ENCODE measurements around the gene GH2. TPM values are rescaled to one million over a fixed set of nuclear protein-coding genes. Genes with fewer than 3 reads are reported as not detected.

Gene GH2
- total and polyA plus RNA-seq, 2 experiments from 2014 or later = 0.59 to 2.3 TPM

- TF ChIP-seq ZNF331 (CRISPR knock-in tag; IDR thresholded peaks at IDR 0.05; ENCODE audit: low read depth) = no peak
- no peak for TF ChIP-seq POLR2AphosphoS5 (IDR thresholded peaks at IDR 0.05; ENCODE audit: low read depth)
- no peak for TF ChIP-seq CTCF (conservative IDR thresholded peaks at IDR 0.05; ENCODE audit: low read depth in 2 of 2)
- TF ChIP-seq ETS1 (IDR thresholded peaks at IDR 0.05) = no peak
- TF ChIP-seq STAT1 (IDR thresholded peaks at IDR 0.05; ENCODE audit: unreplicated experiment) = no peak
- no peak for TF ChIP-seq REST (IDR thresholded peaks at IDR 0.05; ENCODE audit: unreplicated experiment)
- no peak for TF ChIP-seq ZNF114 (CRISPR knock-in tag; IDR thresholded peaks at IDR 0.05)
- TF ChIP-seq ZNF462 (CRISPR knock-in tag; IDR thresholded peaks at IDR 0.05) = no peak
- no peak for TF ChIP-seq EZH2phosphoT487 (IDR thresholded peaks at IDR 0.05; ENCODE audit: unreplicated experiment)
- TF ChIP-seq CREB1 (CRISPR knock-in tag; IDR thresholded peaks at IDR 0.05; ENCODE audit: low read depth) = no peak
- TF ChIP-seq NANOG (IDR thresholded peaks at IDR 0.05; ENCODE audit: borderline replicate concordance) = no peak
- no peak for TF ChIP-seq EZH2 (IDR thresholded peaks at IDR 0.05; ENCODE audit: low read depth, unreplicated experiment)
- no peak for TF ChIP-seq JUNB (IDR thresholded peaks at IDR 0.05; ENCODE audit: unreplicated experiment)
- H3K36me3 Mint-ChIP-seq (ENCODE audit: low read depth) = no peaks in the 10 kb centered on the region
- Histone ChIP-seq H3K9me2 (ENCODE audit: insufficient read depth) (no peaks in the 10 kb centered on the region), H3K79me2 (replicated peaks; ENCODE audit: insufficient read depth) (no peaks in the 10 kb centered on the region), H3K27ac (ENCODE audit: low read depth) (no peak overlapping the region), H3K4me1 (ENCODE audit: insufficient read depth) (0 out of 2 replicates have a peak, but pooled peaks cover 5% of the 10 kb centered on the region), H3K36me3 (ENCODE audit: insufficient read depth) (no peaks in the 10 kb centered on the region), H3F3A (replicated peaks; ENCODE audit: low read depth) (no peaks in the 10 kb centered on the region), H3K27me3 (ENCODE audit: insufficient read depth) (no peaks in the 10 kb centered on the region), H3K4me2 (no peak overlapping the region), H3K4me3 (no peak overlapping the region), H4K20me1 (replicated peaks; ENCODE audit: insufficient read depth) (no peaks in the 10 kb centered on the region), H2AFZ (no peak overlapping the region)
- ATAC-seq = no peak
- peaks cover 9% of the 10 kb centered on the region for H3K27me3 Mint-ChIP-seq (ENCODE audit: insufficient read depth, low read depth, poor library complexity)
- H3K4me1 Mint-ChIP-seq = peaks cover 6% of the 10 kb centered on the region
- H3K27ac Mint-ChIP-seq = no peak overlapping the region
- H3K9me3 Mint-ChIP-seq = no peaks in the 10 kb centered on the region
- no peak for DNase-seq (ENCODE audit: low spot score)
- H3K4me3 Mint-ChIP-seq = no peak overlapping the region
These were observed 44.4 kb upstream of the GH2 start for GRCh38 chr17:63926164-63926563.

Measured in GM23338 (cell line).